Activated T-helper 2 cell treated with anti-CD3 and anti-CD28 coated beads, Interferon-gamma antibody, Interleukin-2, Interleukin-4, amounts not matched to agents 10 μg/mL and 5 μg/mL and 100 μg/mL, durations not matched to agents 14 hours and 24 hours and 36 hours (primary cell): Measurements from ENCODE around the gene CCDC158. TPM values are rescaled to one million over a fixed set of nuclear protein-coding genes. Genes with fewer than 3 reads are reported as not detected.
"Not testable (repeated sequence)": the region's sequence is repeated elsewhere in the genome, so short reads cannot be mapped to it uniquely, and the experiment has no call there.

ENCODE experiments used
- DNase-seq: peaks from one replicate; pipeline ENCODE4 v3.0.0; 2021; ENCODE audit warnings: low spot score
- H3K27ac Mint-ChIP-seq: one replicate; pipeline ENCODE4 v1.8.0; 2021; ENCODE audit warnings: mixed read lengths
- H3K27me3 Mint-ChIP-seq: one replicate; pipeline ENCODE4 v1.8.0; 2021; ENCODE audit warnings: low read depth, mixed read lengths
- H3K36me3 Mint-ChIP-seq: one replicate; pipeline ENCODE4 v1.8.0; 2021; ENCODE audit warnings: low read depth, mixed read lengths
- H3K4me1 Mint-ChIP-seq: one replicate; pipeline ENCODE4 v1.8.0; 2021; ENCODE audit warnings: low read depth, mixed read lengths
- H3K4me3 Mint-ChIP-seq: one replicate; pipeline ENCODE4 v1.8.0; 2021; ENCODE audit warnings: low read depth, mild to moderate bottlenecking, moderate library complexity, mixed read lengths
- H3K9me3 Mint-ChIP-seq: one replicate; pipeline ENCODE4 v1.8.0; 2021; ENCODE audit warnings: mixed read lengths
- intact Hi-C: fragments of 100-400 bp; cut with micrococcal nuclease; formaldehyde crosslinking; loops from one replicate; pipeline ENCODE4 v1.15.1; 2023
- total RNA-seq: library from RNA; stranded (reverse); gene quantifications from 2 replicates; pipeline ENCODE4 v1.2.3, GENCODE V29; 2022

CCDC158 gene
- total RNA-seq, result not detected in 2 replicates

GRCh38 chr4:76420762-76421581, at the start of gene CCDC158:
TSS of gene CCDC158 (minus strand) at chr4:76421141. CDS start at chr4:76403207, 17,934 bp downstream.
- no peaks in the 10 kb centered on the region for H3K36me3 Mint-ChIP-seq
- H3K27ac Mint-ChIP-seq, result no peak within 1 kb of the TSS
- H3K27me3 Mint-ChIP-seq, result peaks cover 24% of the 10 kb centered on the region
- no peaks in the 10 kb centered on the region for H3K9me3 Mint-ChIP-seq
- DNase-seq, result no peak
- intact Hi-C loops, result no loop called here
- H3K4me3 Mint-ChIP-seq, result peak within 1 kb of the TSS; percentile 57
- H3K4me1 Mint-ChIP-seq, result peaks cover 5% of the 10 kb centered on the region

DNA sequence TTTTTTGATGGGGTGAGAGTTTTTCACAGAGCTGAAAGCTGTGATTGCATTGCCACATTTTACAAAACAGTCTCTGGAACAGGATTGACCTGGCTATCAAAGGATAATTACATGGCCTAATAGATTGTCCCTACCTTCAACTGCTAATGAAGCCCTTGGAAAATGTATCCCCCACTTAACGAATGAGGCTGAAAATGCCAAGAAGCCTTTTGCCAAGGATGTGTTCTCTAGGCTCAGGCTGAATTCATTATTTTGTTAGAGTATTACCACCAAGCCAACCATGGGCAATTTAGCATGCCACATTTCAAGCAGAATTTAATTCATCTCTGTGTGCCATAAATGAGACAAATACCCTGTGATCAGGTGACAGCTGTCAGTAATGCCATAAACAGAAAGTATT, 49.6 kb upstream of the CCDC158 start:
- no peak overlapping the region for H3K4me3 Mint-ChIP-seq
- peaks cover 5% of the 10 kb centered on the region for H3K27me3 Mint-ChIP-seq
- no peaks in the 10 kb centered on the region for H3K4me1 Mint-ChIP-seq
- intact Hi-C loops, result no loop called here
- H3K27ac Mint-ChIP-seq, result no peak overlapping the region
- H3K9me3 Mint-ChIP-seq, result no peaks in the 10 kb centered on the region
- DNase-seq, result no peak
- no peaks in the 10 kb centered on the region for H3K36me3 Mint-ChIP-seq

GRCh38 chr4:76470064-76470463, 49.1 kb upstream of the CCDC158 start:
- H3K27ac Mint-ChIP-seq, result no peak overlapping the region
- H3K9me3 Mint-ChIP-seq, result no peaks in the 10 kb centered on the region
- no peak overlapping the region for H3K4me3 Mint-ChIP-seq
- H3K27me3 Mint-ChIP-seq, result peaks cover 5% of the 10 kb centered on the region
- H3K4me1 Mint-ChIP-seq, result no peaks in the 10 kb centered on the region
- DNase-seq, result no peak
- H3K36me3 Mint-ChIP-seq, result no peaks in the 10 kb centered on the region
- intact Hi-C loops, result no loop called here

- DNase-seq, result no peak
- Mint-ChIP-seq H3K4me3 (no peak overlapping the region), H3K27ac (no peak overlapping the region), H3K9me3 (peaks cover 9% of the 10 kb centered on the region), H3K36me3 (no peaks in the 10 kb centered on the region), H3K27me3 (peaks cover 6% of the 10 kb centered on the region), H3K4me1 (no peaks in the 10 kb centered on the region)
- intact Hi-C loops, result no loop called here
Observed at GRCh38 chr4:76463568-76463967, 42.6 kb upstream of the CCDC158 start.

- DNase-seq, result no peak
- Mint-ChIP-seq H3K27me3 (peaks cover 3% of the 10 kb centered on the region), H3K36me3 (no peaks in the 10 kb centered on the region), H3K9me3 (peaks cover 9% of the 10 kb centered on the region), H3K27ac (no peak overlapping the region), H3K4me1 (no peaks in the 10 kb centered on the region), H3K4me3 (no peak overlapping the region)
- intact Hi-C loops, result no loop called here
Observed at GRCh38 chr4:76459291-76459723, 38.4 kb upstream of the CCDC158 start.

GRCh38 chr4:76458825-76459224, 37.9 kb upstream of the CCDC158 start:
- intact Hi-C loops, result no loop called here

GRCh38 chr4:76458297-76458696, 37.4 kb upstream of the CCDC158 start:
- H3K4me3 Mint-ChIP-seq, result no peak overlapping the region
- intact Hi-C loops, result no loop called here
- peaks cover 3% of the 10 kb centered on the region for H3K27me3 Mint-ChIP-seq
- no peaks in the 10 kb centered on the region for H3K4me1 Mint-ChIP-seq
- no peak for DNase-seq
- H3K9me3 Mint-ChIP-seq, result peaks cover 8% of the 10 kb centered on the region
- no peak overlapping the region for H3K27ac Mint-ChIP-seq
- H3K36me3 Mint-ChIP-seq, result no peaks in the 10 kb centered on the region

More at GRCh38 chr4:76458825-76459224, 37.9 kb upstream of the CCDC158 start:
- Mint-ChIP-seq H3K27ac (no peak overlapping the region), H3K36me3 (no peaks in the 10 kb centered on the region), H3K27me3 (peaks cover 3% of the 10 kb centered on the region), H3K4me3 (no peak overlapping the region), H3K9me3 (peaks cover 9% of the 10 kb centered on the region), H3K4me1 (no peaks in the 10 kb centered on the region)
- DNase-seq, result no peak

GRCh38 chr4:76457885-76458284, 36.9 kb upstream of the CCDC158 start:
- intact Hi-C loops, result no loop called here
- Mint-ChIP-seq H3K9me3 (peaks cover 4% of the 10 kb centered on the region), H3K27me3 (peaks cover 3% of the 10 kb centered on the region), H3K27ac (no peak overlapping the region), H3K36me3 (no peaks in the 10 kb centered on the region), H3K4me1 (no peaks in the 10 kb centered on the region), H3K4me3 (no peak overlapping the region)
- no peak for DNase-seq

- DNase-seq, H3K36me3 Mint-ChIP-seq, H3K27ac Mint-ChIP-seq, H3K4me1 Mint-ChIP-seq, H3K9me3 Mint-ChIP-seq, intact Hi-C loops, H3K4me3 Mint-ChIP-seq: not testable (repeated sequence)
- peaks cover 10% of the 10 kb centered on the region for H3K27me3 Mint-ChIP-seq
Observed at GRCh38 chr4:76454073-76454472, 33.1 kb upstream of the CCDC158 start.

GRCh38 chr4:76453232-76453631, 32.3 kb upstream of the CCDC158 start:
- H3K4me3 Mint-ChIP-seq, result no peak overlapping the region
- intact Hi-C loops, result no loop called here
- H3K4me1 Mint-ChIP-seq, result no peaks in the 10 kb centered on the region
- no peak overlapping the region for H3K27ac Mint-ChIP-seq
- no peaks in the 10 kb centered on the region for H3K36me3 Mint-ChIP-seq
- no peak for DNase-seq
- H3K9me3 Mint-ChIP-seq, result no peaks in the 10 kb centered on the region
- peaks cover 12% of the 10 kb centered on the region for H3K27me3 Mint-ChIP-seq

DNA sequence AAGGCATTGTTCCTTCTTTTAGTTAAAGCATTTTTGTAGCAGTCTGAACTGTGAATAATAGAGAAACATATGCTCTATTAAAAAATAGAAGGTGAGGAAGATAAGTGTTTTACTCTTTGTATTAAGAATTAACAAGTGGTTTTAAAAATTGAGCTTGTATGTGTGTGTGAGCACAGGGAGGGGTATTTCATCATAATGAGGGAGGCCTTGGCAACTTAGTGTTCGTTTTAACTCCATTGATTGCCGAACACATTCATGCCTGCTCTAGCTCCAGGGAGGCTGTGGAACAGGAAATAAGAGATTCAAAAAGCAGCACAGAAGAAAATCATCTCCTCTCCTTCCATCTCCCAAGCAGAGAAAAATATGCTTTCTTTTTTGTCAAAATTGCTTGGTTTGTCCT, 28.9 kb upstream of the CCDC158 start:
- no peak for DNase-seq
- no peaks in the 10 kb centered on the region for H3K9me3 Mint-ChIP-seq
- no peaks in the 10 kb centered on the region for H3K36me3 Mint-ChIP-seq
- H3K4me1 Mint-ChIP-seq, result no peaks in the 10 kb centered on the region
- peaks cover 12% of the 10 kb centered on the region for H3K27me3 Mint-ChIP-seq
- intact Hi-C loops, result no loop called here
- no peak overlapping the region for H3K4me3 Mint-ChIP-seq
- no peak overlapping the region for H3K27ac Mint-ChIP-seq

DNA sequence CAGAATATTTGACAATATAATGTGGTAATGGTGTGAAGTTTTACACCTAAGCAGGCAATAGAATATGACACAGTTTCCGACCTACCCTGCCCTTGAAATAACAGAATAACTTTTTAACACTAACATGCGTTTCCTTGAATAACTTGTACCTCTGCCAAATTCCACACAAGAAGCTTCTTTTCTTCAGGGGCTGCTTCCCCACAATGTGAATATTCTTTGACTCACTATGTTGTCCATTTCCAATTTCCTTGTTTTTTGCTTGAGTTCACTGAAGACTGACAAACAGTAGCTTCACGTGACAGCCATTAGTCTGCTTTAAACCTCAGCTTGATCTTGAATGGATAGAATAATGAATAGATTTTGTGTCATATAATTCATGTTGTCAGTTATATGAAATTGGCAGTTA, 28.4 kb upstream of the CCDC158 start:
- Mint-ChIP-seq H3K36me3 (no peaks in the 10 kb centered on the region), H3K27ac (no peak overlapping the region), H3K4me3 (no peak overlapping the region), H3K9me3 (no peaks in the 10 kb centered on the region), H3K27me3 (peaks cover 12% of the 10 kb centered on the region), H3K4me1 (no peaks in the 10 kb centered on the region)
- intact Hi-C loops, result no loop called here
- DNase-seq, result no peak

- Mint-ChIP-seq H3K27me3 (peaks cover 13% of the 10 kb centered on the region), H3K4me3 (no peak overlapping the region), H3K27ac (no peak overlapping the region), H3K9me3 (no peaks in the 10 kb centered on the region), H3K4me1 (no peaks in the 10 kb centered on the region), H3K36me3 (no peaks in the 10 kb centered on the region)
- intact Hi-C loops, result no loop called here
- no peak for DNase-seq
Observed at GRCh38 chr4:76448211-76448610, 27.3 kb upstream of the CCDC158 start.
